Measurements from ENCODE around the gene SLC27A6.

DNA sequence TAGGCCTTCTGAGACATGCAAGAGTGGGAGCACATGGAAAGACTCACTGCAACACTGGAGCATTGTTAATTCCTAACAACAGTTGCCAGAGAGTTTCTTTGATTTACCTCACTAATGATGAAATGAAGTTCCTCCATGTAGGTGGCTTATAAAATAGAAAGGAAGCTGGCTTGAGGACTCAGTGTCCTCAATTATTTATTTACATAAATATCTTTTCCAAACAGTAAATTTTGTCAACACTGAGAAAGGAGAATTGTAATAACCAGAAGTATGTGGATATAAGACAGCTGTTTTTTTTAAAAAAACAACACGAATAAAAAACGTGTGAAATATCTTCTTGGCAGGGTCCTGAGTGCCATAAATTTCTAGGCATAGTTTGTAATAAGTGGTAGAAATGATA, 9.1 kb upstream of the SLC27A6 start:
- no peak for TF ChIP-seq CTCF (IDR thresholded peaks at IDR 0.05)
- no peak for TF ChIP-seq EZH2 (IDR thresholded peaks at IDR 0.05; ENCODE audit: borderline replicate concordance, insufficient read depth, low read depth, low read length, poor library complexity, severe bottlenecking)
